K562 (cell line): ENCODE results near the gene ABCC1. TPM values are rescaled to one million over a fixed set of nuclear protein-coding genes. Genes with fewer than 3 reads are reported as not detected.

Experiments
- ATAC-seq: fragments of 200-7000 bp; cut with Tn5 transposase; 3 replicates; pipeline ENCODE4 v1.9.1; 2020; ENCODE audit warnings: moderate library complexity
- BruUV-seq: library from RNA; stranded (reverse); fragments of 400-500 nt; replicated peaks from 2 replicates; lab custom pipeline; 2021; lab: Mats Ljungman, UMichigan
- CTCF ChIA-PET: fragments of 300-600 bp; formaldehyde crosslinking; extraction: SDS; loops from one replicate; lab custom pipeline; 2021; ENCODE audit warnings: low intra/inter-chr PET ratio; lab: Yijun Ruan, JAX
- POLR2A ChIA-PET: fragments of 300-600, 350-650 bp; sonication (Branson Sonifier 250); formaldehyde crosslinking; extraction: SDS; loops from one replicate; lab custom pipeline; 2021; ENCODE audit warnings: antibody characterized with exemption, inconsistent platforms; lab: Yijun Ruan, JAX
- DNase-seq, 4 experiments: peaks; one replicate each; pipeline versions ENCODE4 v3.0.0 to v3.0.0-alpha.2; 2011 to 2018; ENCODE audit warnings: low spot score in 3 of 4, mixed read lengths in 3 of 4; ENCODE audit errors: extremely low read depth in 1 of 4
- FAIRE-seq: peaks from 2 replicates; lab custom pipeline; 2011; peaks lifted over from hg19 to GRCh38; lab: Jason Lieb, UNC
- H2AFZ ChIP-seq: 2 replicates; pipeline ENCODE4 v1.6.0; 2011; ENCODE audit warnings: low read depth, low read length, control low read depth, inconsistent platforms
- H3K27ac ChIP-seq: fragments of 200-600 bp; 3 replicates; pipeline ENCODE4 v1.8.0; 2011; ENCODE audit warnings: low read depth, mild to moderate bottlenecking, control low read depth, inconsistent platforms, low read length, moderate library complexity, mixed read lengths; ENCODE audit errors: extremely low read depth
- H3K27me3 ChIP-seq, 2 experiments: fragments of 300-600 bp in 1 of 2; 2 replicates in 1 of 2; 3 replicates in 1 of 2; pipeline versions ENCODE4 v1.6.0 to v1.8.0; 2011; ENCODE audit warnings: inconsistent platforms in 2 of 2, low read length in 2 of 2, mild to moderate bottlenecking in 1 of 2, mixed read lengths in 1 of 2, moderate library complexity in 1 of 2; ENCODE audit not compliant: control insufficient read depth in 2 of 2, insufficient read depth in 2 of 2
- H3K36me3 ChIP-seq: fragments of 300-600 bp; 3 replicates; pipeline ENCODE4 v1.8.0; 2011; ENCODE audit warnings: mild to moderate bottlenecking, low read length, inconsistent platforms; ENCODE audit not compliant: control insufficient read depth, insufficient read depth
- H3K4me1 ChIP-seq, 2 experiments: fragments of 200-600 bp in 1 of 2; replicated peaks in 1 of 2; 2 replicates in 1 of 2; 3 replicates in 1 of 2; pipeline versions ENCODE4 v1.5.1 to v1.8.0; 2011; ENCODE audit warnings: inconsistent platforms in 2 of 2, low read length in 2 of 2, mild to moderate bottlenecking in 1 of 2, mixed read lengths in 1 of 2, moderate library complexity in 1 of 2; ENCODE audit not compliant: control insufficient read depth in 2 of 2, insufficient read depth in 2 of 2
- H3K4me2 ChIP-seq: 2 replicates; pipeline ENCODE4 v1.6.1; 2011; ENCODE audit warnings: low read length, control low read depth, inconsistent platforms, mixed read lengths; ENCODE audit not compliant: insufficient read depth
- H3K4me3 ChIP-seq: fragments of 200-600 bp; sonication (generic), shearing (Covaris generic); 2 replicates; pipeline ENCODE4 v1.5.1; 2016; ENCODE audit warnings: control low read depth, inconsistent platforms
- H3K79me2 ChIP-seq: fragments of 200-600 bp; 3 replicates; pipeline ENCODE4 v1.8.0; 2011; ENCODE audit warnings: low read length, inconsistent platforms; ENCODE audit not compliant: control insufficient read depth, insufficient read depth
- H3K9ac ChIP-seq, 2 experiments: 2 replicates each; pipeline versions ENCODE4 v1.6.0 to v1.6.1; 2011; ENCODE audit warnings: low read depth in 2 of 2, low read length in 2 of 2, control low read depth in 1 of 2, inconsistent platforms in 1 of 2, mild to moderate bottlenecking in 1 of 2, mixed read lengths in 1 of 2; ENCODE audit not compliant: insufficient read depth in 1 of 2
- H3K9me1 ChIP-seq: one replicate; pipeline ENCODE4 v1.6.0; 2011; ENCODE audit warnings: inconsistent platforms, mild to moderate bottlenecking, low read length, moderate library complexity; ENCODE audit not compliant: control insufficient read depth, insufficient read depth
- H3K9me3 ChIP-seq: replicated peaks from 2 replicates; pipeline ENCODE4 v1.5.1; 2011; ENCODE audit warnings: low read depth, low read length, inconsistent platforms; ENCODE audit not compliant: control insufficient read depth, insufficient read depth
- H4K20me1 ChIP-seq: replicated peaks from 2 replicates; pipeline ENCODE4 v1.6.1; 2011; ENCODE audit warnings: low read length, inconsistent platforms, mixed read lengths; ENCODE audit not compliant: control insufficient read depth, insufficient read depth
- ESRRA ChIP-seq: fragments of 450-650 bp; IDR thresholded peaks from 2 replicates; pipeline ENCODE4 v1.6.1; 2014; ENCODE audit warnings: low read depth, mild to moderate bottlenecking, moderate library complexity, borderline replicate concordance
- HMBOX1 ChIP-seq: sonication (generic); IDR thresholded peaks from 2 replicates; pipeline ENCODE4 v1.6.1; 2016
- HMGN3 ChIP-seq: IDR thresholded peaks from 2 replicates; pipeline ENCODE4 v1.6.1; 2011; ENCODE audit warnings: borderline replicate concordance, low read depth, mild to moderate bottlenecking, mixed read lengths, low read length; ENCODE audit not compliant: insufficient read length; ENCODE audit errors: extremely low read depth
- HSF4 ChIP-seq: fragments of 250-450 bp; sonication (Bioruptor Pico); IDR thresholded peaks from 2 replicates; pipeline ENCODE4 v2.1.2; 2022; ENCODE audit warnings: mild to moderate bottlenecking, moderate library complexity, borderline replicate concordance
- MYC ChIP-seq, 2 experiments: fragments of 250-450 bp in 1 of 2; sonication (Bioruptor Pico) in 1 of 2; IDR thresholded peaks; 2 replicates each; pipeline versions ENCODE4 v1.5.1 to v1.6.1; 2012 to 2021; ENCODE audit warnings: low read depth in 2 of 2, borderline replicate concordance in 1 of 2, improper control_type of control experiment in 1 of 2, low read length in 1 of 2, mild to moderate bottlenecking in 1 of 2, moderate library complexity in 1 of 2
- REST ChIP-seq, 2 experiments: fragments of 450-650 bp; formaldehyde crosslinking in 1 of 2; IDR thresholded peaks; 2 replicates each; pipeline versions ENCODE4 v1.4.0 to v1.6.1; 2014 to 2020; ENCODE audit warnings: mild to moderate bottlenecking in 2 of 2, borderline replicate concordance in 1 of 2, low read depth in 1 of 2
- STAG1 ChIP-seq: sonication (generic); formaldehyde crosslinking; IDR thresholded peaks from 2 replicates; pipeline ENCODE4 v1.5.0; 2020; ENCODE audit warnings: missing genetic modification reagents, borderline replicate concordance
- ZFX ChIP-seq: sonication (generic); formaldehyde crosslinking; IDR thresholded peaks from 2 replicates; pipeline ENCODE4 v1.8.0; 2022; ENCODE audit warnings: mild to moderate bottlenecking, missing genetic modification reagents, moderate library complexity
- ZNF384 ChIP-seq: IDR thresholded peaks from 2 replicates; pipeline ENCODE4 v1.6.1; 2012; ENCODE audit warnings: low read depth, low read length, improper control_type of control experiment
- WGBS: fragments of 100-300 bp; shearing (Covaris generic); methylation state at CpG from one replicate; pipeline ENCODE4 v1.1.6; 2016; ENCODE audit warnings: low coverage, mixed read lengths; ENCODE audit not compliant: insufficient coverage; ENCODE audit errors: missing lambda C conversion rate; 5-methylcytosine and 5-hydroxymethylcytosine counted together
- in situ Hi-C: fragments of 300-500 bp; cut with MboI; formaldehyde crosslinking; loops from 4 replicates; pipeline ENCODE4 v1.15.0; 2018; ENCODE audit warnings: inconsistent platforms, mixed read lengths
- intact Hi-C: fragments of 100-400 bp; cut with micrococcal nuclease; formaldehyde crosslinking; loops from 2 replicates; pipeline ENCODE4 v1.14.2; 2022
- polyA plus RNA-seq, 8 experiments: library from polyadenylated mRNA; depleted of rRNA in 4 of 8; stranded (reverse) in 5 of 8; unstranded in 3 of 8; fragments of >200 nt; fragmentation: Nextera tagmentation in 2 of 8; fragmentation: Illumina TruSeq in 1 of 8; extraction: Ambion mirVana in 2 of 8; extraction: Trizol in 1 of 8; gene quantifications; 2 replicates each; pipeline versions ENCODE4 v1.2.1 to v1.2.3, GENCODE V29; 2011 to 2014; ENCODE audit warnings: inconsistent platforms in 1 of 8, missing spikeins in 1 of 8
- total RNA-seq, 7 experiments: library from RNA; depleted of rRNA in 6 of 7; stranded (reverse); fragments of >200 nt in 6 of 7; fragmentation: Illumina TruSeq in 2 of 7; extraction: Trizol in 2 of 7; gene quantifications; 2 replicates each; pipeline versions ENCODE4 v1.2.1 to v1.2.3, GENCODE V29; 2011 to 2021; ENCODE audit warnings: low replicate concordance in 1 of 7

ABCC1 gene
- total and polyA plus RNA-seq, 9 of the 15 experiments (the other 6 are each of a cell fraction or from before 2014, with no cell fraction given): 3.9 to 41.6 (median 10.0) TPM

DNA sequence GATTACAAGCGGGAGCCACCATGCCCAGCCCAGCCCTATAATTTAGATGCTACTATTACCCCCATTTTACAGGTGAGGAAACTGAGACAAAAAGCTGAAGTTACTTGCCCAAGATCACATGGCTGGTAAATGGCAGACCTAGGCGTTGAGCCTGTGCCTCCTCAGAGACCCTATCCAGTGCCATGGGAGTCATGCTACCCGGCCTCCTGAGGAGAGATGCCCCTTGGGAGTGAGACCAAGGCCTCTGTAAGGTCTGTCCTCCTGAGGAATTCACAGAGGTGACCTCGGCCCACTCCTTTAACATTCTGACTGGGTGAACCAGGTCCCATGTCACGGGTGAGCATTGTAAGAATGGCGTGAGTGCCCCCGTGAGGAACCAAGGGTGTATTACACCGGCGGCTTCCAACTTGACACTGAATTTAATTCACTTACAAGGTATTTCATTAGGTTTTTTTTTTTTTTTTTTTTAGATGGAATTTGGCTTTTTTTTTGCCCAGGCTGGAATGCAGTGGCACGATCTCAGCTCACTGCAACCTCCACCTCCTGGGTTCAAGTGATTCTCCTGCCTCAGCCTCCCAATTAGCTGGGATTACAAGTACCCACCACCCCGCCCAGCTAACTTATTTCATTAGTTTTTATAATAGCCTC lies 178.2 kb downstream of the ABCC1 start:
- in situ Hi-C loops (loop anchor here (5.0 kb wide), 1 partner anchor 350 kb away; no protein-coding TSS in a partner anchor), intact Hi-C loops (loop anchor here (1.0 kb wide), 2 partner anchors 252 to 361 kb away; no protein-coding TSS in a partner anchor)
- 26% methylated on average over 11 of the region's 11 CpGs for WGBS
- peak; percentile 98 for ATAC-seq
- no peak overlapping the region for H3K9ac ChIP-seq
- no TSS peak for BruUV-seq
- no peaks in the 10 kb centered on the region for H3K79me2 ChIP-seq
- no peaks in the 10 kb centered on the region for H3K27me3 ChIP-seq
- no peaks in the 10 kb centered on the region for H3K9me1 ChIP-seq
- H3K4me1 ChIP-seq: no peaks in the 10 kb centered on the region
- peak; percentile 84 to 85 (median 84) for DNase-seq
- H3K9me3 ChIP-seq: no peaks in the 10 kb centered on the region
- no peak overlapping the region for H3K4me2 ChIP-seq
- H3K4me3 ChIP-seq: no peak overlapping the region
- no peaks in the 10 kb centered on the region; the same call in 1 of the 2 replicates for H4K20me1 ChIP-seq
- H3K36me3 ChIP-seq: peaks cover 69% of the 10 kb centered on the region; the same call in 2 of the 3 replicates
- ChIA-PET POLR2A (interaction anchor here (0.6 to 0.7 kb wide), 4 partner anchors 15 to 320 kb away, joined by 3 to 4 read pairs (median 3); no protein-coding TSS in a partner anchor), CTCF (interaction anchor here (0.6 to 2.2 kb wide), 5 partner anchors 65 to 362 kb away, joined by 3 to 17 read pairs (median 5); no protein-coding TSS in a partner anchor)
- peak; percentile 98 for FAIRE-seq
- H3K27ac ChIP-seq: peak overlapping the region; percentile 38; the same call in 1 of the 3 replicates
- no peak overlapping the region for H2AFZ ChIP-seq
- peak; percentile 54; the same call in 1 of the 2 replicates for TF ChIP-seq STAG1 (CRISPR knock-in tag)
- peak; percentile 70; the same call in 1 of the 2 replicates for TF ChIP-seq REST (IDR thresholded peaks at IDR 0.05; ENCODE audit: borderline replicate concordance)
- TF ChIP-seq REST (CRISPR knock-in tag; IDR thresholded peaks at IDR 0.05; ENCODE audit: low read depth): no peak
- TF ChIP-seq ZNF384: peak; percentile 74
- TF ChIP-seq HSF4 (CRISPR knock-in tag): no peak
- peak; percentile 94 for TF ChIP-seq ESRRA
- peak; percentile 40; the same call in 1 of the 2 replicates for TF ChIP-seq HMBOX1
- TF ChIP-seq HMGN3: no peak
- no peak; the same call in 1 of the 2 replicates for TF ChIP-seq ZFX (CRISPR knock-in tag)
- TF ChIP-seq MYC (IDR thresholded peaks at IDR 0.05; ENCODE audit: low read depth, low read length): no peak
- no peak for TF ChIP-seq MYC (CRISPR knock-in tag; IDR thresholded peaks at IDR 0.05; ENCODE audit: borderline replicate concordance, low read depth)
